Activated T-helper 17 cell treated with anti-CD3 and anti-CD28 coated beads, Interleukin-2, amount 50 U/mL, for 72 hours (primary cell): ENCODE measurements around the gene ATG16L1. TPM values are rescaled to one million over a fixed set of nuclear protein-coding genes. Genes with fewer than 3 reads are reported as not detected.

Experiments used
- ATAC-seq: fragments of 150-1000 bp; cut with Tn5 transposase; replicated peaks from 2 replicates; pipeline ENCODE4 v1.10.0; 2021; ENCODE audit warnings: mild to moderate bottlenecking, moderate library complexity
- H3K27ac Mint-ChIP-seq: one replicate; pipeline ENCODE4 v1.8.0; 2022; ENCODE audit warnings: mixed read lengths
- H3K27me3 Mint-ChIP-seq: one replicate; pipeline ENCODE4 v1.8.0; 2022; ENCODE audit warnings: mixed read lengths
- H3K36me3 Mint-ChIP-seq: one replicate; pipeline ENCODE4 v1.8.0; 2022; ENCODE audit warnings: low read depth, mild to moderate bottlenecking, mixed read lengths
- H3K4me1 Mint-ChIP-seq: one replicate; pipeline ENCODE4 v1.8.0; 2022; ENCODE audit warnings: mixed read lengths
- H3K4me3 Mint-ChIP-seq: one replicate; pipeline ENCODE4 v1.8.0; 2022; ENCODE audit warnings: mild to moderate bottlenecking, mixed read lengths
- H3K9me3 Mint-ChIP-seq: one replicate; pipeline ENCODE4 v1.8.0; 2022; ENCODE audit warnings: mixed read lengths
- total RNA-seq, 2 donors: library from RNA; stranded (reverse); gene quantifications; one replicate each; pipeline ENCODE4 v1.2.3, GENCODE V29; 2022

Gene ATG16L1
- total RNA-seq, 2 donors from 2014 or later, result 24.5 to 34.1 TPM

DNA sequence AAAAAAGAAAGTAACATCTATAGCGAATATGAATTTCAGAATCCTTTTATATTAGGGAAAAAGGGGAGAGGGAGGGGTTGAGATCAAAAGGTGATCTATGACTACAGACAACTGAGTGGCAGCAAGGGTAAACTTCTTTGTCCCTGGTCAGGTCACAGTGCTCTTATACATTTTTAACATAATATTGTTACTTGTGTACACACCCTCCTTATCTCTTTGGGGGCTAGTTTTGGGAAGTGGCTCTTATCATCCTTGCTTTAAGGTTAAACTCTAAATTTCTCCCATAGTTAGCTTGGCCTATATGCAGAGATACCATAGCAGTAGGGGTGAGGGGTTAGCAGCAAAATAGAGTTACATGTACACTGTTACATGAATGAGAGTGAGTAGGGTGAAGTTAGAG, 31.6 kb upstream of the ATG16L1 start:
- Mint-ChIP-seq H3K4me3 (no peak overlapping the region), H3K27me3 (no peaks in the 10 kb centered on the region), H3K9me3 (no peaks in the 10 kb centered on the region), H3K36me3 (no peaks in the 10 kb centered on the region), H3K27ac (no peak overlapping the region), H3K4me1 (no peaks in the 10 kb centered on the region)
- ATAC-seq, result no peak

DNA sequence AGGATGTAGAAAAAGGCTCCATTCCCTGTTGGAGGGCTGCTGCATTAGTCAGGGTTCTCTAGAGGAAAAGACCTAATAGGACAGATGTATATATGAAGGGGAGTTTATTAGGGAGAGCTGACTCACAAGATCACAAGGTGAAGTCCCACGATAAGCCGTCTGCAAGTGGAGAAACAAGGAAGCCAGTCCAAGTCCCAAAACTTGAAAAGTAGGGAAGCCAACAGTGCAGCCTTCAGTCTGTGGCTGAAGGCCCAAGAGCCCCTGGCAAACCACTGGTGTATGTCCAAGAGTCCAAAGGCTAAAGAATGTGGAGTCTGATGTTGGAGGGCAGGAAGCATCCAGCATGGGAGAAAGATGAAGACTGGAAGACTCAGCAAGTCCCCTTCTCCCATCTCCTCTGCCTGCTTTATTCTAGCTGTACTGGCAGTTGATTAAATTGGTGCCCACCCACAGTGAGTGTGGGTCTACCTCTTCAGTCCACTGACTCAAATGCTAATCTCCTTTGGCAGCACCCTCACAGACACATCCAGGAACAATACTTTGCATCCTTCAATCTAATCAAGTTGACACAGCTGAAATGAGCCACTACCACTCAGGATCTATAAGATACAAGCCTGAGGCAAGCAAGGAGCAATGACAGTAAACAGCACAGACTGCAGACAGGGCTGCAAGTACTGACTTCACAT, 30.0 kb upstream of the ATG16L1 start:
- Mint-ChIP-seq H3K4me3 (no peak overlapping the region), H3K36me3 (no peaks in the 10 kb centered on the region), H3K27me3 (no peaks in the 10 kb centered on the region), H3K9me3 (no peaks in the 10 kb centered on the region), H3K27ac (no peak overlapping the region), H3K4me1 (peaks cover 10% of the 10 kb centered on the region)
- no peak for ATAC-seq

DNA sequence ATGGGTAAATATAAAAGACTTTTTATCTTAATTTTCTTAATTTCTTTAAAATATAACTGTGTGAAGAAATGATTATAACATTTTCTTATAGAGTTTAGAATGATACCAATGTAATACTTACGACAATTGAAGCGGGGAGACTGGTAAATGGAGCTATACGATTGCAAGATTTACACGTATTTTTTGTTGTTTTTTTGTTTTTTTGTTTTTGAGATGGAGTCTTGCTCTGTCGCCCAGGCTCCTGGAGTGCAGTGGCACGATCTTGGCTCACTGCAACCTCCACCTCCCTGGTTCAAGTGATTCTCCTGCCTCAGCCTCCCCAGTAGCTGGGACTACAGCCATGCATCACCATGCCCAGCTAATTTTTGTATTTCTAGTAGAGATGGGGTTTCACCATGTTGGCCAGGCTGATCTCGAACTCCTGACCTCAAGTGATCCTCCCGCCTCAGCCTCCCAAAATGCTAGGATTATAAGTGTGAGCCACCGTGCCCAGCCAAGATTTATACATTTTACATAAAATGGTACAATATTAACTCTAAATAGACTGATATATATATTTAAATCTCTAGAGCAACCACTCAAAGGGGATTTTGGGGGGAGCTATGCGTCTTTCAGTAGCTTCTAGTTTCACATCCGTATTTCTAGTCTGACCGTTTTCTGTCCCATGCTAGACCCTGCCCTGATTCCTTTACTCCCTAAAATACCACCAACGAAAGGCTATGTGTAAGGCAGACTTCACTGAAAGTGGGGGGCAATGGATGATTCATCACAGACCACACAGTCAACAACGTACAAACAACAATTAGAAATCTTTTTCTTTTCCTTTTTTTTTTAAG, 28.2 kb upstream of the ATG16L1 start:
- Mint-ChIP-seq H3K27ac (no peak overlapping the region), H3K4me3 (no peak overlapping the region), H3K9me3 (no peaks in the 10 kb centered on the region), H3K4me1 (peaks cover 13% of the 10 kb centered on the region), H3K36me3 (no peaks in the 10 kb centered on the region), H3K27me3 (no peaks in the 10 kb centered on the region)
- no peak for ATAC-seq

DNA sequence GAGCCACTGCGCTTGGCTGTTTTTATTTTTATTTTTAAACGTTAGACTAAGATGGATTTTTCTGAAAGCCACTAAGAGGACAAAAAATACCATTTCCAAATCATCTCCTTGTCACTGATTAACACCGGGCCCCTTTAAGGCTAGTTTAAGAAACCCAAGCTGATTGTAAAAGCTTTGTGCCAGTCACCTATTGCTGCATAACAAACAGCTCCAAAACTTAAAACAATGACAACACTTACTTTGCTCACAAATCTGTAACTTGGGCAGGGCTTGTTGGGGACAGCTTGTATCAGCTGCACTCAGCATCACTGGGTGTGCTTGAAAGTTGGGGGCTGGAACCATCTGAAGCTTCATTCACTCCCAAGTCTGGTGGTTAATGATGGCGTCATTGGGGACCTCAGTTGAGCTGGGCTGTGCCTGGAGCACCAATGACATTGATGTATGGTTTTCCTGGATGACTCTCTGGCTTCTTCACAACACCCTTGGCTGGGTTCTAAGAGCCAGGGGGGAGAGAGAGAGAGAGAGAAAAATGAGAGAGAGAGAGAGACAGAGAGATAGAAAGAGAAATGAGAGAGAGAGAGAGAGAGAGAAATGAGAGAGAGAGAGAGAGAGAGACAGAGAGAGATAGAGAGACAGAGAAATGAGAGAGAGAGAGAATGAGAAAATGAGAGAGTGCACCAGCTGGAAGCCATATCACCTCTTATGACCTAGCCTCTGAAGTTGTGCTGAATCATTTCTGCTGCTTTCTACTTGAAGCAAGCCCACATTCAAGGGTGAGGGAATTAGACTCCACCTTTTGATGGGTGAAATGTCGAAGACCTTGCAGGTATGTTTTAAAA, 26.0 kb upstream of the ATG16L1 start:
- Mint-ChIP-seq H3K4me1 (peaks cover 18% of the 10 kb centered on the region), H3K36me3 (no peaks in the 10 kb centered on the region), H3K4me3 (no peak overlapping the region), H3K27me3 (no peaks in the 10 kb centered on the region), H3K9me3 (no peaks in the 10 kb centered on the region), H3K27ac (peak overlapping the region; percentile 56)
- ATAC-seq, result peak; percentile 49

DNA sequence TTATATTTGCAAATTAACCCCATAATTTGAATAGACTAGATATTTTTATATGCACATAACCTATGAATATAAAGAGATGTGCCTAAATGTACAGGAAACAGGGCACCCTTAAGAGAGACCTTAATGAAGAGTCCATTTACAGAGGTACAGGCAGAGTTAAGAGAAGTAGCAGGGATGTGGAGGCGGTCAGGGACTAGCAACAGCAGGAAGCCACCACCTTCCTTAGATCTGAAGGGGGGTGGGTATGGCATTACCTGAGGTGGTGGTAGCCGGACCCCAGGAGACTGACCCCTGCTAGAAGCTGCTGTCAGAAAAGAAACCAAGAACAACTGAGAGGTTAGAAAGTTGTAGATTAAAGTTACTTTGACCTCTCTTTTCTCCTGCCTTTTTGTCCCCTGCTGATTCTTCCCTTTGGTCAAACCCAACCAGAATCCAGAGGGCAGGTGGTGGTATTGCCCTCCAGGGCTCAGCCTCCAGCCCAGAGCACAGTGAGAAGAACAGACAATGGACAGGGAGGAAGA, 24.9 kb upstream of the ATG16L1 start:
- Mint-ChIP-seq H3K4me3 (no peak overlapping the region), H3K36me3 (no peaks in the 10 kb centered on the region), H3K9me3 (no peaks in the 10 kb centered on the region), H3K4me1 (peaks cover 24% of the 10 kb centered on the region), H3K27ac (no peak overlapping the region), H3K27me3 (no peaks in the 10 kb centered on the region)
- ATAC-seq, result no peak

DNA sequence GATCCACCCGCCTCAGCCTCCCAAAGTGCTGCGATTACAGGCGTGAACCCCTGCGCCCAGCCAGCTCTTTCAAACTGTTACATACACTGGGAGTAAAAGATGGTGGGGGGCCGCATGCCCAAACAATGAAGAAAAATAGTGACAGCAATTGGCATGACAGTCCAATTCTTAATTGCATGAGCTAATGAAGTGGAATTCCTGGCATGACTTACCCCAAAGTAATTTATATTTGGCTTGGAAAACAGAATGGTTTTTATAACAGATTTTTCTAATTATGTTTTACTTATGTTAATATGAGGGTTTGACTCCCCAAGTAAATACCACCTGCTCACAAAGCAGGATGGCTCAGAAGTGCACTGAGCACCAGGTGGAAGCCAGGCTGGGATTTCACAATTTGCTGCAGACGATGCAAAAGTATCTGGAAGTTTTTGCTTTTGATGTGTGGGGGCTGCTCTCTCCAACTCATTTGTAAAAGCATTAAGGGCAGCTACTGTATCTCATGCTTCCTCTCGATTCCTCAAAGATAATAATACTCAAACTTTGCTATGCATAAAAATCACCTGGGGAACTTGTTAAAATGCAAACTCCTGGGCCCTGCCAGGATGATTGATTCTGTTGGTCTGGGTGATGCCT, 24.0 kb upstream of the ATG16L1 start:
- H3K27ac Mint-ChIP-seq, result no peak overlapping the region

DNA sequence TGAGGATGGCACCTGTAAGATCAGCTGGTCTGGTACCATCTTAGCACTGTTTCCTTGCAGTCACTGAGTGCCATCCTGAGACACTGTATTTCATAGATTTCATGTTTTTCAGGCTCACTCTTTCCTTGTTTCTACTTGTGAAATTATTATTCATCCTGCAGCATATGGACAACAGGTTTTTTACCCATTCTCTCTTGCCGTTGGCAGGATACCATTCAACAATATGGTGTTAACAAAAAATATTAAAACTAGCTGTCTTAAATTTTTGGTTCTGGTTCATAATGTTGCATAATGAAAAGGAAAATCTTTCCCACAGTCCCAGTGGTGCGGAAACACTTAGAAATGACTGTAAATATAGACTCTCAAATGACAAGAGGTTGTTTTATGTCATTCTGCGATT, 23.1 kb upstream of the ATG16L1 start:
- Mint-ChIP-seq H3K27ac (no peak overlapping the region), H3K27me3 (no peaks in the 10 kb centered on the region), H3K4me3 (no peak overlapping the region), H3K36me3 (no peaks in the 10 kb centered on the region), H3K4me1 (peaks cover 24% of the 10 kb centered on the region), H3K9me3 (no peaks in the 10 kb centered on the region)
- ATAC-seq, result no peak

More for the DNA sequence above, 24.0 kb upstream of the ATG16L1 start:
- Mint-ChIP-seq H3K9me3 (no peaks in the 10 kb centered on the region), H3K27me3 (no peaks in the 10 kb centered on the region), H3K4me1 (peaks cover 24% of the 10 kb centered on the region), H3K4me3 (no peak overlapping the region), H3K36me3 (no peaks in the 10 kb centered on the region)
- no peak for ATAC-seq

DNA sequence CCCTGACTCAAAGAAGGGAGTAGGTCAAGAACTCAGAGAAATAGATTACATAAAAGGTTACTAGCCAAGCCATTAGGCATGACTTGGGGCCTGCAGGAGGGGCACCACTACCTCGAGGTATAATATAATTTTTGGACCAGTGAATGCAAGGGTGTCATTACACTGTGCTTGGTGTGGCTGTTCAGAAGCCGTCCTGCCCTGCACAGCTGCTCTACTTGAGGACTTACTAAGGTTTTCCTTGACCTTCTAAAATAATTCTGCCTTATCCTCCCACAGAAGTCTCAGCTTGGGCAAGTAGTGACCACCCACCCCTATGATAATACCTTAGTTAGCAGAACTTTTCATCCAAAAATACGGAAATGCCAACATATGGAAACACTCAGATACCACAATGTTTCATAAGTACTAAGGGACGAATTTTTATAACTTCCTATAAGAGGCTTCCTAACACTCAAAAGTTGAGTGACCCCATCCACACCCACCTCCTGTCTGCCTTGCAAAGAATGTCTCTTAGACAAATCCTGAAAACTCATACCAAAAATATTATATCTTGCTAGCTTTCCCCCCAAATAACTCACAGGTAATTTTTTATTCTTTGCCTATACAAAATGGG, 17.7 kb upstream of the ATG16L1 start:
- peak; percentile 25 for ATAC-seq
- H3K9me3 Mint-ChIP-seq, result no peaks in the 10 kb centered on the region
- peaks cover 29% of the 10 kb centered on the region for H3K4me1 Mint-ChIP-seq
- peak overlapping the region; percentile 50 for H3K4me3 Mint-ChIP-seq
- H3K27ac Mint-ChIP-seq, result peak overlapping the region; percentile 84
- H3K27me3 Mint-ChIP-seq, result no peaks in the 10 kb centered on the region
- no peaks in the 10 kb centered on the region for H3K36me3 Mint-ChIP-seq

DNA sequence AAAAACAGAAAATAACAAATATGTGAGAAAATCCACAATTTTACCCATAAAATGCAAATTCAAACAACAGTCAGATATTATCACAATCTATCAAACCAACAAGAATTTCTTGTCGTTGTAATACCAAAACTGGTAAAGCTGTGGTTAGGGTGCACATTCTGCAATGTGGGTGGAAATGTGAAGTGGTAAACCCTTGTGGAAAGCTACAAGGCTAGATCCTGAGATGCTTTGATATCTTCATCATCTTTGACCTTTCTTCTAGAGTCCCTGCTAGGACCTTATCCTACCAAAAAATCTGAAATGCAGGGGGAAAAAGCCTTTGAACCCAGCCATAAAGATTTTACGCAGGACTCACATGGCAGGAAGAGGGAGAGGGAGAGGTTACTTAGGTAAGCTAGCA, 17.2 kb upstream of the ATG16L1 start:
- ATAC-seq, result peak; percentile 71
- Mint-ChIP-seq H3K36me3 (no peaks in the 10 kb centered on the region), H3K27ac (peak overlapping the region; percentile 84), H3K4me1 (peaks cover 34% of the 10 kb centered on the region), H3K27me3 (no peaks in the 10 kb centered on the region), H3K9me3 (no peaks in the 10 kb centered on the region), H3K4me3 (peak overlapping the region; percentile 50)

DNA sequence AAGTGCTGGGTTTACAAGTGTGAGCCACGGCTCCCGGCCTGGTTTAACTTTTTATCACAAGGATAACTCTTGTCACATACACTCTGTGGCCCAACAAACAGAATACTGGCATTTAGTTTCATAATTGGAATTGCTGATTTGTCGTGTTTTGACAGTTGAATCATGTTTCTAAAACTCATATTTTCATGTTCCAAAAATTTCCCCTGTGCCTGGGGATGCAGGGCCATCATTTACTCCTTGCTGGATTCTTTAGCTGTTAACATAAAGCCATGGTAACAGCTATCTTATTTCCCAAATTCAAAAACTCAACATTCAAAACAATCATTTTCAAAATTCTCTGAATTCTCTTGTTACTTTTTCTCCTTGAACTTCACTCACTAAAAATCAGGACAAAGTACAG, 16.5 kb upstream of the ATG16L1 start:
- Mint-ChIP-seq H3K4me1 (peaks cover 38% of the 10 kb centered on the region), H3K4me3 (peak overlapping the region; percentile 50), H3K27me3 (no peaks in the 10 kb centered on the region), H3K36me3 (no peaks in the 10 kb centered on the region), H3K27ac (peak overlapping the region; percentile 84), H3K9me3 (no peaks in the 10 kb centered on the region)
- peak; percentile 26 for ATAC-seq

DNA sequence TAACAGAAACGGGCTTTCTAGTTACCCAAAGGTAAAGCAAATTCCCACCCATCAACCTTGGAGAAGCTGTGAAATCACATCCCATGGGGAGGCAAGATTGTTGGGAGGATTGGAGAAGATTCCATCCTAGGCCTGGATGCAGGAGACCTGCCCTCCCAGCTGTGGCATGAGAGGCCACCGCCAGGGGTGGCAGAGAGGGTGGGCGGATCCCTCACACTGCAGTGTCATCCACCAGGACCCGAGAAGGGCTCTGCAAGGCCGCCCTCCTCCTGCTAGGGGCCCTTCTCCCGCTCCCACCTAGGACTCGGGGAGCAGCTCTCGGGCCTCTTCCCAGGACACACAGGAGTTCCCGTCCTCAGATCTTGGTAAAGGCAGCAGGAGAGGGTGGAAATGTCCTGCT, 15.5 kb upstream of the ATG16L1 start:
- H3K27ac Mint-ChIP-seq, result no peak overlapping the region

DNA sequence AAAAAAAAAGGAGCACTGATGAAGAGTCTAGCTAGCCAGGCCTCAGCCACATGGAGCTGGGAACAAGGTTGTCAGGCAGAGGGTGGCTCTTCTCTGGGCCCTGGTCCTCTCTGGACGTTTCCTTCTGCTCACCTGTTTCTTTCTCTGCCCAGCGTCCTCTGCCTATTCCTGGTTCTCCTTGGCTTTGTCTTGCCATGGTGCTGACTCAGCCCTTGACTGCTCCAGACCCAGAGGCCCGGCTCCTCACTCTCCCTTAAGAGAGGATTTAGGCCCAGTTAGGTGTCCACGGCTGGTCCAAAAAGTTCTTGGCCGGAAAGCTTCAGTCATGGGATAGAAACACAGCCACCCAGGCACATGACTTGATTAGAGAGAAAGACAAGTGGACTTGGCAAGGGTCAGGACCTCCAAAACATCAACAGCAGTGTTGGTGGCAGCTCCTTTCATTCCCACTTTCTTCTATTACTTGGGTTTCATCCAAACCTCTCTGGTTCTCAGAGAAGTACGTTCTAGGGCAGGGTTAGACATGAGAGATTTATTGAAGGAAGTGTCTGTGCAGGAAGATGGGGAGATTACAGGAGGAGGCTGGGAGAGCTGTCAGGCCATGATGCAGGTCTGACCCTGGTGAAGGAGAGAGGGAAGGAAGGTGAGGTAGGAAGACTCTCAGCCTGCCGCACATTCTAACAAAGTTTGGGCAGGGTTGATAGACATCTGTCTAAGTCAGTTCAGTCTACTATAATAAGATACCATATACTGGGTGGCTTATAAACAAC, 14.5 kb upstream of the ATG16L1 start:
- Mint-ChIP-seq H3K27me3 (no peaks in the 10 kb centered on the region), H3K27ac (no peak overlapping the region), H3K36me3 (no peaks in the 10 kb centered on the region), H3K4me1 (peaks cover 36% of the 10 kb centered on the region), H3K4me3 (no peak overlapping the region), H3K9me3 (no peaks in the 10 kb centered on the region)
- ATAC-seq, result no peak

More for the DNA sequence above, 15.5 kb upstream of the ATG16L1 start:
- H3K36me3 Mint-ChIP-seq, result no peaks in the 10 kb centered on the region
- no peaks in the 10 kb centered on the region for H3K27me3 Mint-ChIP-seq
- no peak overlapping the region for H3K4me3 Mint-ChIP-seq
- no peaks in the 10 kb centered on the region for H3K9me3 Mint-ChIP-seq
- ATAC-seq, result no peak
- H3K4me1 Mint-ChIP-seq, result peaks cover 35% of the 10 kb centered on the region

DNA sequence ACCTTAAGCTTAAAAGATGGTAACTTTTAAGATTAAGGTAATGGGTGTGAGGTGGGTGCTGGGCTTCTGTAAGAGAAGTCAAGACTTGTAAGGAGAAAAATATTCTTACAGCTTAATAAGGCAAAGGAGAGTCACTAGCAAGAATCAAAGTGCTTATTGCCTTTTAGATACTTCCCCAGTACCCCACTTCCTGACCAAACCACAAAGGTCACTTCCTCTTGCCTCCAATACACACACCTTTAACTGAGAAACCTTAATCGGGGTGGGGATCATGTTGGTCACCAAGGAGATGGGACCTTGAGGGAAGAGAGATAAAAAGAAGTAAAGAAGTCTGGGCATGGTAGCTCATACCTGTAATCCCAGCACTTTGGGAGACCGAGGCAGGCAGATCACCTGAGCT, 10.6 kb upstream of the ATG16L1 start:
- H3K4me1 Mint-ChIP-seq, result peaks cover 25% of the 10 kb centered on the region
- ATAC-seq, result peak; percentile 73
- no peaks in the 10 kb centered on the region for H3K36me3 Mint-ChIP-seq
- peak overlapping the region; percentile 54 for H3K4me3 Mint-ChIP-seq
- H3K27me3 Mint-ChIP-seq, result no peaks in the 10 kb centered on the region
- no peaks in the 10 kb centered on the region for H3K9me3 Mint-ChIP-seq
- peak overlapping the region; percentile 16 for H3K27ac Mint-ChIP-seq
